ENCODE results near the gene PRKCB. TPM values are rescaled to one million over a fixed set of nuclear protein-coding genes. Genes with fewer than 3 reads are reported as not detected.
"Not testable (repeated sequence)": the region's sequence is repeated elsewhere in the genome, so short reads cannot be mapped to it uniquely, and the experiment has no call there.

PRKCB gene
- total RNA-seq, 3 donors from 2014 or later: 1.3 to 5.3 (median 4.7) TPM

GRCh38 chr16:24022797-24023196 lies 187.0 kb downstream of the PRKCB start:
- Histone ChIP-seq H3K4me1 (no peaks in the 10 kb centered on the region), H3K4me3 (no peak overlapping the region), H3K36me3 (no peaks in the 10 kb centered on the region), H3K9me3 (no peaks in the 10 kb centered on the region), H3K27me3 (no peaks in the 10 kb centered on the region), H3K27ac (no peak overlapping the region)
- intact Hi-C loops (cut with DNase I; ENCODE audit: low total_unique reads): no loop called here
- TF ChIP-seq POLR2AphosphoS5 (IDR thresholded peaks at IDR 0.05): no peak
- TF ChIP-seq CTCF (IDR thresholded peaks at IDR 0.05): no peak
- no peak for TF ChIP-seq POLR2A (IDR thresholded peaks at IDR 0.05)
- DNase-seq (ENCODE audit: low spot score in 2 of 2): no peak

- TF ChIP-seq CTCF (IDR thresholded peaks at IDR 0.05) (no peak), POLR2A (IDR thresholded peaks at IDR 0.05) (no peak), POLR2AphosphoS5 (IDR thresholded peaks at IDR 0.05) (no peak)
- H3K27me3 ChIP-seq: no peaks in the 10 kb centered on the region
- no peak overlapping the region for H3K27ac ChIP-seq
- H3K36me3 ChIP-seq: no peaks in the 10 kb centered on the region
- H3K4me3 ChIP-seq: no peak overlapping the region
- H3K4me1 ChIP-seq: no peaks in the 10 kb centered on the region
- no peak for DNase-seq (ENCODE audit: low spot score in 2 of 2)
- intact Hi-C loops (cut with DNase I; ENCODE audit: low total_unique reads): no loop called here
- H3K9me3 ChIP-seq: no peaks in the 10 kb centered on the region
Measured at GRCh38 chr16:24023621-24024020, 187.8 kb downstream of the PRKCB start.

- no peak overlapping the region for H3K4me3 ChIP-seq
- H3K27ac ChIP-seq: no peak overlapping the region
- no peaks in the 10 kb centered on the region for H3K4me1 ChIP-seq
- H3K27me3 ChIP-seq: no peaks in the 10 kb centered on the region
- intact Hi-C loops (cut with DNase I; ENCODE audit: low total_unique reads): no loop called here
- H3K36me3 ChIP-seq: no peaks in the 10 kb centered on the region
- no peak for DNase-seq (ENCODE audit: low spot score in 2 of 2)
- no peaks in the 10 kb centered on the region for H3K9me3 ChIP-seq
- TF ChIP-seq CTCF (IDR thresholded peaks at IDR 0.05) (no peak), POLR2A (IDR thresholded peaks at IDR 0.05) (no peak), POLR2AphosphoS5 (IDR thresholded peaks at IDR 0.05) (no peak)
Measured at GRCh38 chr16:24024971-24025370, 189.2 kb downstream of the PRKCB start.

GRCh38 chr16:24027466-24027865 lies 191.7 kb downstream of the PRKCB start:
- Histone ChIP-seq H3K4me3 (no peak overlapping the region), H3K27me3 (no peaks in the 10 kb centered on the region), H3K9me3 (no peaks in the 10 kb centered on the region), H3K4me1 (no peaks in the 10 kb centered on the region), H3K36me3 (no peaks in the 10 kb centered on the region), H3K27ac (no peak overlapping the region)
- intact Hi-C loops (cut with DNase I; ENCODE audit: low total_unique reads): no loop called here
- TF ChIP-seq POLR2AphosphoS5 (IDR thresholded peaks at IDR 0.05) (no peak), POLR2A (IDR thresholded peaks at IDR 0.05) (no peak), CTCF (IDR thresholded peaks at IDR 0.05) (no peak)
- no peak for DNase-seq (ENCODE audit: low spot score in 2 of 2)

GRCh38 chr16:24029841-24030240 lies 194.1 kb downstream of the PRKCB start:
- H3K9me3 ChIP-seq; H3K27ac ChIP-seq; intact Hi-C loops (cut with DNase I; ENCODE audit: low total_unique reads); H3K36me3 ChIP-seq; H3K4me1 ChIP-seq; DNase-seq (ENCODE audit: low spot score in 2 of 2); H3K27me3 ChIP-seq; H3K4me3 ChIP-seq: not testable (repeated sequence)
